GM18499 (cell line): ENCODE measurements around the gene NEGR1.

Source experiments
- ATAC-seq: cut with Tn5 transposase; IDR thresholded peaks from one replicate; pipeline ENCODE4 v1.9.1; 2021; ENCODE audit warnings: moderate number of reproducible peaks; ENCODE audit not compliant: insufficient read depth, unreplicated experiment

NEGR1 gene

GRCh38 chr1:71532343-71532742 lies 750.0 kb downstream of the NEGR1 start:
- ATAC-seq, result no peak

- ATAC-seq, result no peak
These were observed 755.5 kb downstream of the NEGR1 start for GRCh38 chr1:71526824-71527223.

GRCh38 chr1:71522721-71523120 lies 759.6 kb downstream of the NEGR1 start:
- ATAC-seq, result no peak

GRCh38 chr1:71521655-71522264 lies 760.6 kb downstream of the NEGR1 start:
- ATAC-seq, result no peak

GRCh38 chr1:71511505-71511904 lies 770.8 kb downstream of the NEGR1 start:
- ATAC-seq, result no peak

GRCh38 chr1:71510725-71511124 lies 771.6 kb downstream of the NEGR1 start:
- ATAC-seq, result no peak

GRCh38 chr1:71509051-71509595 lies 773.2 kb downstream of the NEGR1 start:
- ATAC-seq, result no peak

GRCh38 chr1:71502006-71502405 lies 780.3 kb downstream of the NEGR1 start:
- ATAC-seq, result no peak

- no peak for ATAC-seq
These were observed 783.8 kb downstream of the NEGR1 start for GRCh38 chr1:71498542-71498941.

- ATAC-seq, result no peak
These were observed 788.2 kb downstream of the NEGR1 start for GRCh38 chr1:71494163-71494562.

- no peak for ATAC-seq
These were observed 789.9 kb downstream of the NEGR1 start for GRCh38 chr1:71492298-71493041.

GRCh38 chr1:71490432-71490831 lies 791.9 kb downstream of the NEGR1 start:
- no peak for ATAC-seq

- ATAC-seq, result no peak
These were observed 793.6 kb downstream of the NEGR1 start for GRCh38 chr1:71488555-71489252.

GRCh38 chr1:71473331-71473730 lies 809.0 kb downstream of the NEGR1 start:
- no peak for ATAC-seq

GRCh38 chr1:71465093-71465492 lies 817.2 kb downstream of the NEGR1 start:
- no peak for ATAC-seq

- no peak for ATAC-seq
These were observed 818.3 kb downstream of the NEGR1 start for GRCh38 chr1:71464016-71464415.

- no peak for ATAC-seq
These were observed 819.2 kb downstream of the NEGR1 start for GRCh38 chr1:71463144-71463543.

- no peak for ATAC-seq
These were observed 820.1 kb downstream of the NEGR1 start for GRCh38 chr1:71462247-71462646.

- ATAC-seq, result no peak
These were observed 820.9 kb downstream of the NEGR1 start for GRCh38 chr1:71461416-71461815.

GRCh38 chr1:71448444-71448843 lies 833.9 kb downstream of the NEGR1 start:
- ATAC-seq, result no peak

- ATAC-seq, result no peak
These were observed 843.7 kb downstream of the NEGR1 start for GRCh38 chr1:71438626-71439025.
